HPDE6-E6E7 (cell line): ENCODE results near the gene NCKAP1.

ENCODE experiments used
- DNase-seq: peaks from one replicate; pipeline ENCODE4 v3.0.0; 2011; ENCODE audit warnings: missing footprints; ENCODE audit errors: extremely low spot score

Gene NCKAP1

GRCh38 chr2:182868054-182868796 lies 170.0 kb downstream of the NCKAP1 start:
- no peak for DNase-seq

- DNase-seq: no peak
These were observed 170.7 kb downstream of the NCKAP1 start for GRCh38 chr2:182867426-182868053.

- DNase-seq: no peak
These were observed 171.5 kb downstream of the NCKAP1 start, which contains the start of gene FRZB for GRCh38 chr2:182866461-182867406. FRZB (minus strand) TSS chr2:182866637; CDS start chr2:182866552, 85 bp downstream.

GRCh38 chr2:182866095-182866460 lies 172.2 kb downstream of the NCKAP1 start:
- no peak for DNase-seq

- no peak for DNase-seq
These were observed 173.2 kb downstream of the NCKAP1 start for GRCh38 chr2:182864949-182865570.

- DNase-seq: no peak
These were observed 174.6 kb downstream of the NCKAP1 start for GRCh38 chr2:182863642-182864041.

- no peak for DNase-seq
These were observed 176.2 kb downstream of the NCKAP1 start for GRCh38 chr2:182862091-182862490.

GRCh38 chr2:182860858-182861257 lies 177.4 kb downstream of the NCKAP1 start:
- DNase-seq: no peak
